Measurements from ENCODE around the gene PRUNE2. TPM values are rescaled to one million over a fixed set of nuclear protein-coding genes. Genes with fewer than 3 reads are reported as not detected.

PRUNE2 gene
- total RNA-seq, 5 donors from 2014 or later (not counting 1 experiment from before 2014, with no cell fraction given) = 0.20 to 0.76 (median 0.45) TPM

GRCh38 chr9:76887003-76887821, 18.7 kb downstream of the PRUNE2 start:
- CTCF ChIA-PET = no interaction called here
- no peak overlapping the region for H3K27ac ChIP-seq (ENCODE audit: low read length)

GRCh38 chr9:76886318-76886717, 19.6 kb downstream of the PRUNE2 start:
- ATAC-seq (replicated peaks in 1 of 4) (no peak), DNase-seq (no peak)
- H3K4me3 ChIP-seq (ENCODE audit: control insufficient read depth in 1 of 2, extremely low read depth in 1 of 2, low read length in 1 of 2) = no peak overlapping the region
- H3K4me3 Mint-ChIP-seq = no peak overlapping the region
- no peak overlapping the region for H3K27ac Mint-ChIP-seq
- no peaks in the 10 kb centered on the region for H3K9me3 Mint-ChIP-seq
- H3K27me3 ChIP-seq (replicated peaks in 1 of 2; ENCODE audit: control insufficient read depth in 2 of 2, extremely low read depth in 1 of 2, insufficient read depth in 2 of 2, low read length in 1 of 2) = no peaks in the 10 kb centered on the region
- no peaks in the 10 kb centered on the region for H3K4me1 ChIP-seq (ENCODE audit: control insufficient read depth in 1 of 2, extremely low read depth in 1 of 2, insufficient read depth in 2 of 2, low read length in 2 of 2)
- CTCF ChIA-PET = no interaction called here
- H3K27me3 Mint-ChIP-seq = peaks cover 0 to 12% of the 10 kb centered on the region in 2 donors
- WGBS (ENCODE audit: insufficient coverage) = 60% methylated on average over 2 of the region's 3 CpGs
- no peaks in the 10 kb centered on the region for H3K9me3 ChIP-seq
- H3K27ac ChIP-seq (ENCODE audit: low read length) = no peak overlapping the region
- no peaks in the 10 kb centered on the region for H3K4me1 Mint-ChIP-seq
- no peaks in the 10 kb centered on the region for H3K36me3 ChIP-seq (ENCODE audit: control insufficient read depth in 2 of 2, extremely low read depth in 1 of 2, insufficient read depth in 1 of 2, low read length in 1 of 2)
- no peaks in the 10 kb centered on the region for H3K36me3 Mint-ChIP-seq
- POLR2A ChIA-PET = no interaction called here

More at GRCh38 chr9:76887003-76887821, 18.7 kb downstream of the PRUNE2 start:
- Mint-ChIP-seq H3K9me3 (no peaks in the 10 kb centered on the region), H3K4me1 (no peaks in the 10 kb centered on the region), H3K36me3 (no peaks in the 10 kb centered on the region), H3K27me3 (peaks cover 0 to 12% of the 10 kb centered on the region in 2 donors), H3K4me3 (no peak overlapping the region), H3K27ac (no peak overlapping the region)
- H3K36me3 ChIP-seq (ENCODE audit: control insufficient read depth in 2 of 2, extremely low read depth in 1 of 2, insufficient read depth in 1 of 2, low read length in 1 of 2) = no peaks in the 10 kb centered on the region
- H3K9me3 ChIP-seq = no peaks in the 10 kb centered on the region
- POLR2A ChIA-PET = no interaction called here
- DNase-seq = no peak
- ATAC-seq (replicated peaks in 1 of 4) = no peak
- H3K4me3 ChIP-seq (ENCODE audit: control insufficient read depth in 1 of 2, extremely low read depth in 1 of 2, low read length in 1 of 2) = no peak overlapping the region
- H3K4me1 ChIP-seq (ENCODE audit: control insufficient read depth in 1 of 2, extremely low read depth in 1 of 2, insufficient read depth in 2 of 2, low read length in 2 of 2) = no peaks in the 10 kb centered on the region
- H3K27me3 ChIP-seq (replicated peaks in 1 of 2; ENCODE audit: control insufficient read depth in 2 of 2, extremely low read depth in 1 of 2, insufficient read depth in 2 of 2, low read length in 1 of 2) = no peaks in the 10 kb centered on the region
- 40% methylated on average over 2 of the region's 5 CpGs for WGBS (ENCODE audit: insufficient coverage)

GRCh38 chr9:76884823-76885222, 21.1 kb downstream of the PRUNE2 start:
- POLR2A ChIA-PET = no interaction called here
- CTCF ChIA-PET = no interaction called here
- DNase-seq = no peak
- Histone ChIP-seq H3K27ac (ENCODE audit: low read length) (no peak overlapping the region), H3K4me1 (ENCODE audit: control insufficient read depth in 1 of 2, extremely low read depth in 1 of 2, insufficient read depth in 2 of 2, low read length in 2 of 2) (no peaks in the 10 kb centered on the region), H3K27me3 (replicated peaks in 1 of 2; ENCODE audit: control insufficient read depth in 2 of 2, extremely low read depth in 1 of 2, insufficient read depth in 2 of 2, low read length in 1 of 2) (no peaks in the 10 kb centered on the region), H3K36me3 (ENCODE audit: control insufficient read depth in 2 of 2, extremely low read depth in 1 of 2, insufficient read depth in 1 of 2, low read length in 1 of 2) (no peaks in the 10 kb centered on the region), H3K9me3 (no peaks in the 10 kb centered on the region), H3K4me3 (ENCODE audit: control insufficient read depth in 1 of 2, extremely low read depth in 1 of 2, low read length in 1 of 2) (no peak overlapping the region)
- no peak overlapping the region for H3K27ac Mint-ChIP-seq
- no peaks in the 10 kb centered on the region for H3K36me3 Mint-ChIP-seq
- no peaks in the 10 kb centered on the region for H3K9me3 Mint-ChIP-seq
- H3K4me1 Mint-ChIP-seq = no peaks in the 10 kb centered on the region
- no CpG with 5 or more reads among the region's 1 CpG for WGBS (ENCODE audit: insufficient coverage)
- peaks cover 0 to 12% of the 10 kb centered on the region in 2 donors for H3K27me3 Mint-ChIP-seq
- ATAC-seq (replicated peaks in 1 of 4) = no peak
- H3K4me3 Mint-ChIP-seq = no peak overlapping the region

GRCh38 chr9:76883341-76883855, 22.5 kb downstream of the PRUNE2 start:
- H3K27me3 ChIP-seq (replicated peaks in 1 of 2; ENCODE audit: control insufficient read depth in 2 of 2, extremely low read depth in 1 of 2, insufficient read depth in 2 of 2, low read length in 1 of 2) = no peaks in the 10 kb centered on the region
- Mint-ChIP-seq H3K36me3 (no peaks in the 10 kb centered on the region), H3K27me3 (peaks cover 0 to 12% of the 10 kb centered on the region in 2 donors), H3K9me3 (no peaks in the 10 kb centered on the region), H3K4me3 (no peak overlapping the region), H3K27ac (no peak overlapping the region), H3K4me1 (no peaks in the 10 kb centered on the region)
- H3K27ac ChIP-seq (ENCODE audit: low read length) = no peak overlapping the region
- H3K4me1 ChIP-seq (ENCODE audit: control insufficient read depth in 1 of 2, extremely low read depth in 1 of 2, insufficient read depth in 2 of 2, low read length in 2 of 2) = no peaks in the 10 kb centered on the region
- no peak overlapping the region for H3K4me3 ChIP-seq (ENCODE audit: control insufficient read depth in 1 of 2, extremely low read depth in 1 of 2, low read length in 1 of 2)
- ATAC-seq (replicated peaks in 1 of 4) (no peak), DNase-seq (no peak)
- ChIA-PET POLR2A (no interaction called here), CTCF (no interaction called here)
- H3K36me3 ChIP-seq (ENCODE audit: control insufficient read depth in 2 of 2, extremely low read depth in 1 of 2, insufficient read depth in 1 of 2, low read length in 1 of 2) = no peaks in the 10 kb centered on the region
- WGBS (ENCODE audit: insufficient coverage) = no CpG with 5 or more reads among the region's 3 CpGs
- no peaks in the 10 kb centered on the region for H3K9me3 ChIP-seq

GRCh38 chr9:76882686-76883085, 23.2 kb downstream of the PRUNE2 start:
- ATAC-seq (replicated peaks in 1 of 4) (no peak), DNase-seq (no peak)
- Mint-ChIP-seq H3K9me3 (no peaks in the 10 kb centered on the region), H3K4me3 (no peak overlapping the region), H3K27ac (no peak overlapping the region), H3K4me1 (no peaks in the 10 kb centered on the region), H3K27me3 (peaks cover 0 to 12% of the 10 kb centered on the region in 2 donors), H3K36me3 (no peaks in the 10 kb centered on the region)
- no peak overlapping the region for H3K27ac ChIP-seq (ENCODE audit: low read length)
- POLR2A ChIA-PET = no interaction called here
- 75% methylated on average over 1 of the region's 4 CpGs for WGBS (ENCODE audit: insufficient coverage)
- no peaks in the 10 kb centered on the region for H3K27me3 ChIP-seq (replicated peaks in 1 of 2; ENCODE audit: control insufficient read depth in 2 of 2, extremely low read depth in 1 of 2, insufficient read depth in 2 of 2, low read length in 1 of 2)
- H3K36me3 ChIP-seq (ENCODE audit: control insufficient read depth in 2 of 2, extremely low read depth in 1 of 2, insufficient read depth in 1 of 2, low read length in 1 of 2) = no peaks in the 10 kb centered on the region
- no peaks in the 10 kb centered on the region for H3K9me3 ChIP-seq
- no peak overlapping the region for H3K4me3 ChIP-seq (ENCODE audit: control insufficient read depth in 1 of 2, extremely low read depth in 1 of 2, low read length in 1 of 2)
- CTCF ChIA-PET = no interaction called here
- no peaks in the 10 kb centered on the region for H3K4me1 ChIP-seq (ENCODE audit: control insufficient read depth in 1 of 2, extremely low read depth in 1 of 2, insufficient read depth in 2 of 2, low read length in 2 of 2)

- Mint-ChIP-seq H3K4me3 (no peak overlapping the region), H3K27ac (no peak overlapping the region), H3K9me3 (no peaks in the 10 kb centered on the region), H3K36me3 (no peaks in the 10 kb centered on the region), H3K27me3 (peaks cover 0 to 12% of the 10 kb centered on the region in 2 donors), H3K4me1 (no peaks in the 10 kb centered on the region)
- H3K4me3 ChIP-seq (ENCODE audit: control insufficient read depth in 1 of 2, extremely low read depth in 1 of 2, low read length in 1 of 2) = no peak overlapping the region
- ChIA-PET POLR2A (no interaction called here), CTCF (no interaction called here)
- DNase-seq (no peak), ATAC-seq (replicated peaks in 1 of 4) (no peak)
- no peaks in the 10 kb centered on the region for H3K36me3 ChIP-seq (ENCODE audit: control insufficient read depth in 2 of 2, extremely low read depth in 1 of 2, insufficient read depth in 1 of 2, low read length in 1 of 2)
- no CpG with 5 or more reads among the region's 2 CpGs for WGBS (ENCODE audit: insufficient coverage)
- no peak overlapping the region for H3K27ac ChIP-seq (ENCODE audit: low read length)
- no peaks in the 10 kb centered on the region for H3K4me1 ChIP-seq (ENCODE audit: control insufficient read depth in 1 of 2, extremely low read depth in 1 of 2, insufficient read depth in 2 of 2, low read length in 2 of 2)
- H3K9me3 ChIP-seq = no peaks in the 10 kb centered on the region
- no peaks in the 10 kb centered on the region for H3K27me3 ChIP-seq (replicated peaks in 1 of 2; ENCODE audit: control insufficient read depth in 2 of 2, extremely low read depth in 1 of 2, insufficient read depth in 2 of 2, low read length in 1 of 2)
These were observed 25.7 kb downstream of the PRUNE2 start for GRCh38 chr9:76880210-76880609.

Measured in T-cell (primary cell).